ENCODE data around the gene FILIP1.

FILIP1 gene

GRCh38 chr6:75486850-75487518, 6.6 kb downstream of the FILIP1 start:
- TF ChIP-seq CTCF (IDR thresholded peaks at IDR 0.05; ENCODE audit: low read depth, low read length) (no peak), MAX (IDR thresholded peaks at IDR 0.05; ENCODE audit: low read depth, low read length) (no peak), MYC (IDR thresholded peaks at IDR 0.05; ENCODE audit: low read depth, low read length) (no peak), POLR2A (IDR thresholded peaks at IDR 0.05; ENCODE audit: extremely low read depth, insufficient read length) (no peak)
- H3K4me3 ChIP-seq (ENCODE audit: low read depth, low read length), result no peak overlapping the region
- no peak for DNase-seq (ENCODE audit: low read depth)

- TF ChIP-seq CTCF (IDR thresholded peaks at IDR 0.05; ENCODE audit: low read depth, low read length), result no peak
- TF ChIP-seq MYC (IDR thresholded peaks at IDR 0.05; ENCODE audit: low read depth, low read length), result no peak
- no peak for TF ChIP-seq MAX (IDR thresholded peaks at IDR 0.05; ENCODE audit: low read depth, low read length)
- TF ChIP-seq POLR2A (IDR thresholded peaks at IDR 0.05; ENCODE audit: extremely low read depth, insufficient read length), result no peak
- no peak for DNase-seq (ENCODE audit: low read depth)
These were observed 9.1 kb downstream of the FILIP1 start for GRCh38 chr6:75484535-75484934.

GRCh38 chr6:75483136-75483952, 10.3 kb downstream of the FILIP1 start:
- no peak for DNase-seq (ENCODE audit: low read depth)
- TF ChIP-seq POLR2A (IDR thresholded peaks at IDR 0.05; ENCODE audit: extremely low read depth, insufficient read length), result no peak
- no peak overlapping the region for H3K4me3 ChIP-seq (ENCODE audit: low read depth, low read length)

More at GRCh38 chr6:75484535-75484934, 9.1 kb downstream of the FILIP1 start:
- H3K4me3 ChIP-seq (ENCODE audit: low read depth, low read length), result no peak overlapping the region

GRCh38 chr6:75481936-75482593, 11.5 kb downstream of the FILIP1 start:
- TF ChIP-seq MYC (IDR thresholded peaks at IDR 0.05; ENCODE audit: low read depth, low read length), result no peak
- no peak for TF ChIP-seq CTCF (IDR thresholded peaks at IDR 0.05; ENCODE audit: low read depth, low read length)
- TF ChIP-seq POLR2A (IDR thresholded peaks at IDR 0.05; ENCODE audit: extremely low read depth, insufficient read length), result no peak
- TF ChIP-seq MAX (IDR thresholded peaks at IDR 0.05; ENCODE audit: low read depth, low read length), result no peak
- DNase-seq (ENCODE audit: low read depth), result no peak
- no peak overlapping the region for H3K4me3 ChIP-seq (ENCODE audit: low read depth, low read length)

- TF ChIP-seq MYC (IDR thresholded peaks at IDR 0.05; ENCODE audit: low read depth, low read length) (no peak), CTCF (IDR thresholded peaks at IDR 0.05; ENCODE audit: low read depth, low read length) (no peak), MAX (IDR thresholded peaks at IDR 0.05; ENCODE audit: low read depth, low read length) (no peak), POLR2A (IDR thresholded peaks at IDR 0.05; ENCODE audit: extremely low read depth, insufficient read length) (no peak)
- no peak for DNase-seq (ENCODE audit: low read depth)
- no peak overlapping the region for H3K4me3 ChIP-seq (ENCODE audit: low read depth, low read length)
These were observed 12.2 kb downstream of the FILIP1 start for GRCh38 chr6:75481394-75481793.

- TF ChIP-seq POLR2A (IDR thresholded peaks at IDR 0.05; ENCODE audit: extremely low read depth, insufficient read length), result no peak
- no peak for TF ChIP-seq MAX (IDR thresholded peaks at IDR 0.05; ENCODE audit: low read depth, low read length)
- no peak for TF ChIP-seq CTCF (IDR thresholded peaks at IDR 0.05; ENCODE audit: low read depth, low read length)
- TF ChIP-seq MYC (IDR thresholded peaks at IDR 0.05; ENCODE audit: low read depth, low read length), result no peak
- H3K4me3 ChIP-seq (ENCODE audit: low read depth, low read length), result no peak overlapping the region
- no peak for DNase-seq (ENCODE audit: low read depth)
These were observed 13.2 kb downstream of the FILIP1 start for GRCh38 chr6:75480425-75480824.
